ENCODE results near the gene CEP131. TPM values are rescaled to one million over a fixed set of nuclear protein-coding genes. Genes with fewer than 3 reads are reported as not detected.

Gene CEP131
- total RNA-seq, 4 donors from 2014 or later: 9.2 to 35.0 (median 20.9) TPM

DNA sequence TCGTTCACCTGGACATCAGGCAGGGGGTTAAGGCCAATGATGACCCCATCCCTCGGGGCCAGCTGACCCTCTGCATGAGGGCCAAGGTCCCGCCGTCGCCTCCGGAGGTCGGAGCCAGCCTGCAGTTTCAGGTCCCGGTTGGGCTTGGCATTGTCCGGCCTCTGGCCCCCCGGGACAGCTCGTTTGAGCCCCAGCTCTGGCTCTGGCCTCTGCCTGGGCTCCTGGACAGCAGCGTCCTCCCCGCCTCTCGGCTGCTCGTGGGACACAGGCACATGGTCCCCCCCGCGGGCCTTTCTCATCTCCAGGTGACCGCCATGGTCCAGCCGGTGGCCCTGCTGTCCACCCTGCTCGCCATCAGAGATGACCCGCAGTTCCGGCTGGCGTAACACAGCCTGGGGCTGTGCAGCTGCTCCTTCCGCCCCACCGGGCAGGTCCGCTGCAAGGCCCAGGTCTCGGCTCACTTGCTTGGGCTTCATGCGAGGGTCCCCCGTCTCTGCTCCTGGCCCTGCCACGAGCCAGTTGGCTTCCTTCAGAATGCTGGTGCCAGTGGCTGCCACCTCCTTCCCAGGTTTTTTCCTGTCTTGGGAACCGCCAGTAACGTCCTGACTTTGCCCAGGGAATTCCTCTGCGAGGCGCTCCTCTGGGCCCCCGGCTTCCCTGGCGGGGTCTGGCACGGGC is 23.0 kb upstream of the CEP131 start:
- peaks cover 0 to 15% (median under 1%) of the 10 kb centered on the region in 4 donors for H3K4me1 ChIP-seq
- TF ChIP-seq, protein P1, sequence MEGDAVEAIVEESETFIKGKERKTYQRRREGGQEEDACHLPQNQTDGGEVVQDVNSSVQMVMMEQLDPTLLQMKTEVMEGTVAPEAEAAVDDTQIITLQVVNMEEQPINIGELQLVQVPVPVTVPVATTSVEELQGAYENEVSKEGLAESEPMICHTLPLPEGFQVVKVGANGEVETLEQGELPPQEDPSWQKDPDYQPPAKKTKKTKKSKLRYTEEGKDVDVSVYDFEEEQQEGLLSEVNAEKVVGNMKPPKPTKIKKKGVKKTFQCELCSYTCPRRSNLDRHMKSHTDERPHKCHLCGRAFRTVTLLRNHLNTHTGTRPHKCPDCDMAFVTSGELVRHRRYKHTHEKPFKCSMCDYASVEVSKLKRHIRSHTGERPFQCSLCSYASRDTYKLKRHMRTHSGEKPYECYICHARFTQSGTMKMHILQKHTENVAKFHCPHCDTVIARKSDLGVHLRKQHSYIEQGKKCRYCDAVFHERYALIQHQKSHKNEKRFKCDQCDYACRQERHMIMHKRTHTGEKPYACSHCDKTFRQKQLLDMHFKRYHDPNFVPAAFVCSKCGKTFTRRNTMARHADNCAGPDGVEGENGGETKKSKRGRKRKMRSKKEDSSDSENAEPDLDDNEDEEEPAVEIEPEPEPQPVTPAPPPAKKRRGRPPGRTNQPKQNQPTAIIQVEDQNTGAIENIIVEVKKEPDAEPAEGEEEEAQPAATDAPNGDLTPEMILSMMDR (IDR thresholded peaks at IDR 0.05): no peak
- TF ChIP-seq POLR2A (IDR thresholded peaks at IDR 0.05) (no peak), EP300 (IDR thresholded peaks at IDR 0.05) (no peak)
- H3K9me3 ChIP-seq: no peaks in the 10 kb centered on the region
- H3K36me3 ChIP-seq: peaks cover 0 to 61% (median 3%) of the 10 kb centered on the region in 3 donors
- DNase-seq (ENCODE audit: low spot score in 2 of 2): no peak
- WGBS, 2 donors: 67 to 72% methylated on average over 35 to 37 of the region's 37 CpGs
- no peaks in the 10 kb centered on the region for H3K27me3 ChIP-seq
- no peak overlapping the region for H3K4me3 ChIP-seq
- no peak overlapping the region for H3K27ac ChIP-seq

DNA sequence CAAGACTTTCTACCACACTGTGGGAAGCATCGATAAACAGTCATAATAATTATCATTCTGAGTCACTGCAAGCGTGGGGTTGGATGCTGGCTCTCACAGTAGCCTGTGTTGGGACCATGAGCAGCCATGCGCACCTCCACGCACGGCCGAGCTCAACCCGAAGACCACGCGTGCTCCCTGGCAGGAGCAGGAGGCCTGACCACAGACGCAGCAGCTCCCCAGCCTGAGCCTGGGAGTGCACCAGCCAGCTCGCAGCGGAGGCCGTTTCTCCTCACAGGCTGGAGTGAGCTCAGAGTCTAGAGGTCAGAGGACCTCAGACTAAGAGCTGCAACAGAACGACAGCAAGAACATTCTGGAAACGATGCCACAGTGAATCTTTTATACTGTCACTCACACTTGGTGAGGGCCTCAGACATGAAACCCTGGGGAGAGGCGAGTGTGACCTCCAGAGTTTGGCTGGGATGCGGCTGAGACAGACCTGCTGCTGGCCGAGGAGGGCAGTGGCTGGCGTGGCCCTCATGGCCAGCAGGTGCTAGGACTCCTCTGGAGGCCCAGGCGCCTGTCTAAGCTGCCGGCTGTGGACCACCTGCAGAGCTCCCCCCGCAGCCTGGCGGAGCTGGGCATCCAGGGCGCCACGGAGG is 22.4 kb upstream of the CEP131 start:
- TF ChIP-seq POLR2A (IDR thresholded peaks at IDR 0.05): no peak
- TF ChIP-seq, protein P1 (IDR thresholded peaks at IDR 0.05): no peak
- H3K9me3 ChIP-seq: no peaks in the 10 kb centered on the region
- no peak overlapping the region for H3K27ac ChIP-seq
- peaks cover 0 to 55% (median 3%) of the 10 kb centered on the region in 3 donors for H3K36me3 ChIP-seq
- H3K4me3 ChIP-seq: no peak overlapping the region
- H3K27me3 ChIP-seq: no peaks in the 10 kb centered on the region
- DNase-seq (ENCODE audit: low spot score in 2 of 2): no peak
- 67 to 71% methylated on average over 22 of the region's 25 CpGs for WGBS, 2 donors
- peaks cover 0 to 22% (median 7%) of the 10 kb centered on the region in 4 donors for H3K4me1 ChIP-seq

DNA sequence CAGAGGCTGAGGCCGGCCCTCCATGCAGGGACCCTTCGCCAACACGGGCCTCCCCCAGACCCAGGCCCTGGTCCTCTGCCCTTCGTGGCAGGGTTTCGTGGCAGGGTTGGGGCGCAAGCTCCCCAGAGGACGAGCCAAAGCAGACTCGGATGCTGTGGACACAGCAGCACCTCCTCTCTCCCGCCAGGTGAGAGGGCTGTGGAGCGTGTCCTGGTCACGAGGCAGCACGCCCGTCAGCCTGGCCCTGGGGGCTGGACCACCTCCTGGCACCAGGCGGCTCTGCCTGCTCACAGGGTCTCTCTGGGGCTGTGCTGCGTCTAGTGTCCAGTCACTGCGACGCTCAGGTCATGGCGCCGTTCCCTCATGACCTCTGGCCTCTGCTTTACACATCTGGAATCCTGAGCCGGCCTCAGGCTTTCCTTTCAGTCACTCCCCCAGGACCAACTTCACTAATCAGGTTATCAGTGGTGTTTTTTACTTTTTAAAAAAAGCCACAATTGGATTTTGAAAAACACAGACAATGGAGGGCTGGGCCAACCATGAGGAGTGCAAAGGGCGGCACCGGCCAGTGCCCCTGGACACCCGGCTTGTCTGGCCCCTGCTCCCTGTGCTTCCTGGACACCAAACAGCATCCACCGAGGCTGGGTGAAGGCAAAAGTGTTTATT is 21.7 kb upstream of the CEP131 start:
- WGBS, 2 donors: 68% methylated on average over 24 of the region's 24 CpGs
- H3K27ac ChIP-seq: no peak overlapping the region

DNA sequence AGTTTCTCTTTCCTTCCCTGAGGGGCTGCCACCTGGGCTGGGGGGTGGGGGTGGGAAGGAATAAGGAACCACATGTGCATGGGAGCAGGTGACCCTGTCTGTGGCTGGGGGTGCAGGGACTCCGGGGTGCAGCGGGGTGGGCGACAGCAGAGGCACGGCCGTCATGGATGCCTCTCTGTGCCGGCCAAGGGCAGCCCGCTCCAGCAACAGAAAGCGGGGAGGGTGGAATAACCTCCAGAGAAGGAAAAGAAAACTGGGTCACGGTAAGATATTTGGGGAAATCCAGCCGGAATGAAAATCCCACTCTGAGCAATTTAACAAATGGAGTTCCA is 20.5 kb upstream of the CEP131 start:
- WGBS, 2 donors: 61 to 65% methylated on average over 10 of the region's 10 CpGs
- Histone ChIP-seq H3K9me3 (no peaks in the 10 kb centered on the region), H3K4me3 (no peak overlapping the region), H3K27me3 (no peaks in the 10 kb centered on the region), H3K27ac (no peak overlapping the region), H3K36me3 (peaks cover 0 to 47% (median 0%) of the 10 kb centered on the region in 3 donors), H3K4me1 (peaks cover 0 to 30% (median 12%) of the 10 kb centered on the region in 4 donors)
- no peak for DNase-seq (ENCODE audit: low spot score in 2 of 2)
- TF ChIP-seq, protein P1 (IDR thresholded peaks at IDR 0.05): no peak

More for the DNA sequence above, 21.7 kb upstream of the CEP131 start:
- no peak overlapping the region for H3K4me3 ChIP-seq
- DNase-seq (ENCODE audit: low spot score in 2 of 2): no peak
- peaks cover 0 to 48% (median 0%) of the 10 kb centered on the region in 3 donors for H3K36me3 ChIP-seq
- no peak for TF ChIP-seq POLR2A (IDR thresholded peaks at IDR 0.05)
- TF ChIP-seq, protein P1 (IDR thresholded peaks at IDR 0.05): no peak
- TF ChIP-seq EP300 (IDR thresholded peaks at IDR 0.05): no peak
- no peaks in the 10 kb centered on the region for H3K27me3 ChIP-seq
- peaks cover 0 to 28% (median 12%) of the 10 kb centered on the region in 4 donors for H3K4me1 ChIP-seq
- H3K9me3 ChIP-seq: no peaks in the 10 kb centered on the region

All from tibial nerve (tissue), 4 donors.